WTC11 (cell line): Measurements from ENCODE around the gene TSKU. TPM values are rescaled to one million over a fixed set of nuclear protein-coding genes. Genes with fewer than 3 reads are reported as not detected.

Experiments used
- ATAC-seq: fragments of 200-7000 bp; cut with Tn5 transposase; 2 replicates; pipeline ENCODE4 v1.10.0; 2021; ENCODE audit warnings: mild to moderate bottlenecking, moderate library complexity
- CTCF ChIA-PET: fragments of 300-600 bp; sonication (Branson Sonifier 250); formaldehyde crosslinking; loops from one replicate; lab custom pipeline; 2021; ENCODE audit warnings: antibody characterized with exemption; lab: Charles Lee
- POLR2A ChIA-PET: fragments of 350-600 bp; sonication (Branson Sonifier 250); formaldehyde crosslinking; loops from one replicate; lab custom pipeline; 2021; ENCODE audit warnings: antibody characterized with exemption; lab: Charles Lee
- DNase-seq: peaks from one replicate; pipeline ENCODE4 v3.0.0; 2021; ENCODE audit warnings: low spot score
- H3K27ac Mint-ChIP-seq: 2 replicates; pipeline ENCODE4 v1.8.0; 2021; ENCODE audit warnings: mixed read lengths
- H3K27me3 Mint-ChIP-seq: 2 replicates; pipeline ENCODE4 v1.8.0; 2021; ENCODE audit warnings: low read depth, mild to moderate bottlenecking, moderate library complexity, mixed read lengths
- H3K36me3 Mint-ChIP-seq: 2 replicates; pipeline ENCODE4 v1.8.0; 2021; ENCODE audit warnings: mixed read lengths
- H3K4me1 Mint-ChIP-seq: 2 replicates; pipeline ENCODE4 v1.8.0; 2022; ENCODE audit warnings: mixed read lengths
- H3K4me3 Mint-ChIP-seq: 2 replicates; pipeline ENCODE4 v1.8.0; 2021; ENCODE audit warnings: mild to moderate bottlenecking, moderate library complexity, mixed read lengths
- H3K9me3 Mint-ChIP-seq: 2 replicates; pipeline ENCODE4 v1.8.0; 2021; ENCODE audit warnings: mixed read lengths
- CBFB ChIP-seq: sonication (generic); formaldehyde crosslinking; IDR thresholded peaks from 2 replicates; pipeline ENCODE4 v1.8.1; 2022; ENCODE audit warnings: mild to moderate bottlenecking, low read depth, missing genetic modification reagents
- ERG ChIP-seq: fragments of 250-450 bp; sonication (Bioruptor Pico); IDR thresholded peaks from 2 replicates; pipeline ENCODE4 v1.8.0; 2021; ENCODE audit warnings: mild to moderate bottlenecking
- ETV6 ChIP-seq: sonication (generic); formaldehyde crosslinking; IDR thresholded peaks from 2 replicates; pipeline ENCODE4 v1.8.1; 2022; ENCODE audit warnings: mild to moderate bottlenecking, missing genetic modification reagents
- GTF2I ChIP-seq: fragments of 250-450 bp; sonication (Bioruptor Pico); conservative IDR thresholded peaks from 2 replicates; pipeline ENCODE4 v1.4.0; 2021; ENCODE audit warnings: mild to moderate bottlenecking
- IRF2 ChIP-seq: sonication (generic); formaldehyde crosslinking; IDR thresholded peaks from 2 replicates; pipeline ENCODE4 v1.8.0; 2022; ENCODE audit warnings: low read depth, missing genetic modification reagents, borderline replicate concordance
- NFYB ChIP-seq: sonication (generic); formaldehyde crosslinking; conservative IDR thresholded peaks from 2 replicates; pipeline ENCODE4 v1.8.0; 2022; ENCODE audit warnings: low read depth, missing genetic modification reagents
- NR3C1 ChIP-seq: sonication (generic); formaldehyde crosslinking; conservative IDR thresholded peaks from 2 replicates; pipeline ENCODE4 v1.8.1; 2023; ENCODE audit warnings: low read depth, mild to moderate bottlenecking, missing genetic modification reagents
- RELA ChIP-seq: sonication (generic); formaldehyde crosslinking; IDR thresholded peaks from 2 replicates; pipeline ENCODE4 v1.8.1; 2022; ENCODE audit warnings: missing genetic modification reagents, mild to moderate bottlenecking, borderline replicate concordance
- RORB ChIP-seq: fragments of 250-450 bp; sonication (Bioruptor Pico); IDR thresholded peaks from 2 replicates; pipeline ENCODE4 v1.9.0; 2021; ENCODE audit warnings: mild to moderate bottlenecking
- TEAD4 ChIP-seq: sonication (generic); formaldehyde crosslinking; IDR thresholded peaks from 2 replicates; pipeline ENCODE4 v1.8.0; 2022; ENCODE audit warnings: mild to moderate bottlenecking, missing genetic modification reagents
- ZNF232 ChIP-seq: sonication (generic); formaldehyde crosslinking; IDR thresholded peaks from 2 replicates; pipeline ENCODE4 v1.8.0; 2022; ENCODE audit warnings: mild to moderate bottlenecking, missing genetic modification reagents
- ZNF423 ChIP-seq: fragments of 250-450 bp; sonication (Bioruptor Pico); IDR thresholded peaks from 2 replicates; pipeline ENCODE4 v2.1.2; 2022; ENCODE audit warnings: mild to moderate bottlenecking, moderate library complexity
- ZNF512 ChIP-seq: sonication (generic); formaldehyde crosslinking; IDR thresholded peaks from 2 replicates; pipeline ENCODE4 v1.8.1; 2022; ENCODE audit warnings: missing genetic modification reagents, borderline replicate concordance
- ZNF532 ChIP-seq: fragments of 250-450 bp; sonication (Bioruptor Pico); IDR thresholded peaks from 2 replicates; pipeline ENCODE4 v1.9.0; 2021; ENCODE audit warnings: mild to moderate bottlenecking, borderline replicate concordance
- total RNA-seq: library from RNA; stranded (reverse); gene quantifications from 3 replicates; pipeline ENCODE4 v1.2.3, GENCODE V29; 2021
- TF ChIP-seq, protein P1 (sequence below): fragments of 200-600 bp; IDR thresholded peaks from 2 replicates; pipeline ENCODE4 v1.8.0; 2022; ENCODE audit warnings: antibody characterized with exemption
- TF ChIP-seq, protein P2 (sequence below): sonication (generic); formaldehyde crosslinking; IDR thresholded peaks from 2 replicates; pipeline ENCODE4 v1.8.1; 2023; ENCODE audit warnings: mild to moderate bottlenecking, missing genetic modification reagents, moderate library complexity
- TF ChIP-seq, protein P3 (sequence below): sonication (generic); formaldehyde crosslinking; IDR thresholded peaks from 2 replicates; pipeline ENCODE4 v1.8.1; 2023; ENCODE audit warnings: mild to moderate bottlenecking, moderate library complexity, missing genetic modification reagents
- TF ChIP-seq, protein P4 (sequence below): sonication (generic); formaldehyde crosslinking; IDR thresholded peaks from 2 replicates; pipeline ENCODE4 v1.8.1; 2022; ENCODE audit warnings: low read depth, mild to moderate bottlenecking, moderate library complexity, missing genetic modification reagents, borderline replicate concordance
- TF ChIP-seq, protein P5 (sequence below): fragments of 250-450 bp; sonication (Bioruptor Pico); IDR thresholded peaks from 2 replicates; pipeline ENCODE4 v1.9.0; 2021; ENCODE audit warnings: mild to moderate bottlenecking

The TSKU gene
- total RNA-seq, 1 experiment from 2014 or later: 30.3 TPM

DNA sequence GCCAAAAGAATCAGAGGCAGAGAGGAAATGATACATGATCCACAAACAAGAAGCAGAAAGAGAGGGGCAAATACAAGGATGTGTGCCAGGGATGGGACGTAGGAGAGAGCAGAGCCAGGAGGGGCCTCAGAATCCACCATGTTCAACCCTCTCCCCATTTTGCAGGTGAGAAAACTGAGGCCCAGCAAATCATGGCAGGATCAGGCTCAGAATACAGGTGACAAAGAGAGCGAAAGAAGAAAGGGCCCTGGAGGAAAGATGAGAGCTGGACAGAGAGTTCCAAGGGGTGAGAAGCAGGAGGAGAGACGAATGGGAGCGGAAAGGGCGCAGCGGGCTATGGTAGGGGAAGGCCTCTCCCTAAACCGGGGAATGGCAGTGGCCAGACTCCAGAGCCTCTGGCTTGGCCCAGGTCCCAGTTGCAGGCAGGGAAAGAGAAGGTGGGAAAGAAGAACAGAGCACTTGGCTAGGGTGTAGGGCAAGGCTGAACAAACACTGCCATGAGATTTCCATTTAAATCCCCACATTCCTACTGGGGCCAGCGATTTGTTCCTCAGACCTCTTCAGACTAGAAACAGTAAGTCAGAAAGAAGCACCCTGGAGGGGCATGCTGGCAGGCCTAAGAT lies 44.4 kb upstream of the TSKU start:
- ATAC-seq (no peak), DNase-seq (no peak)
- ChIA-PET CTCF (no interaction called here), POLR2A (no interaction called here)
- TF ChIP-seq GTF2I (CRISPR knock-in tag): peak; percentile 69; the same call in 1 of the 2 replicates
- TF ChIP-seq ERG (CRISPR knock-in tag): no peak
- TF ChIP-seq, protein P1, sequence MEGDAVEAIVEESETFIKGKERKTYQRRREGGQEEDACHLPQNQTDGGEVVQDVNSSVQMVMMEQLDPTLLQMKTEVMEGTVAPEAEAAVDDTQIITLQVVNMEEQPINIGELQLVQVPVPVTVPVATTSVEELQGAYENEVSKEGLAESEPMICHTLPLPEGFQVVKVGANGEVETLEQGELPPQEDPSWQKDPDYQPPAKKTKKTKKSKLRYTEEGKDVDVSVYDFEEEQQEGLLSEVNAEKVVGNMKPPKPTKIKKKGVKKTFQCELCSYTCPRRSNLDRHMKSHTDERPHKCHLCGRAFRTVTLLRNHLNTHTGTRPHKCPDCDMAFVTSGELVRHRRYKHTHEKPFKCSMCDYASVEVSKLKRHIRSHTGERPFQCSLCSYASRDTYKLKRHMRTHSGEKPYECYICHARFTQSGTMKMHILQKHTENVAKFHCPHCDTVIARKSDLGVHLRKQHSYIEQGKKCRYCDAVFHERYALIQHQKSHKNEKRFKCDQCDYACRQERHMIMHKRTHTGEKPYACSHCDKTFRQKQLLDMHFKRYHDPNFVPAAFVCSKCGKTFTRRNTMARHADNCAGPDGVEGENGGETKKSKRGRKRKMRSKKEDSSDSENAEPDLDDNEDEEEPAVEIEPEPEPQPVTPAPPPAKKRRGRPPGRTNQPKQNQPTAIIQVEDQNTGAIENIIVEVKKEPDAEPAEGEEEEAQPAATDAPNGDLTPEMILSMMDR: no peak
- Mint-ChIP-seq H3K4me1 (peaks cover 33% of the 10 kb centered on the region), H3K9me3 (no peaks in the 10 kb centered on the region), H3K27ac (no peak overlapping the region), H3K4me3 (no peak overlapping the region), H3K36me3 (no peaks in the 10 kb centered on the region), H3K27me3 (peaks cover 2% of the 10 kb centered on the region; the same call in 1 of the 2 replicates)

DNA sequence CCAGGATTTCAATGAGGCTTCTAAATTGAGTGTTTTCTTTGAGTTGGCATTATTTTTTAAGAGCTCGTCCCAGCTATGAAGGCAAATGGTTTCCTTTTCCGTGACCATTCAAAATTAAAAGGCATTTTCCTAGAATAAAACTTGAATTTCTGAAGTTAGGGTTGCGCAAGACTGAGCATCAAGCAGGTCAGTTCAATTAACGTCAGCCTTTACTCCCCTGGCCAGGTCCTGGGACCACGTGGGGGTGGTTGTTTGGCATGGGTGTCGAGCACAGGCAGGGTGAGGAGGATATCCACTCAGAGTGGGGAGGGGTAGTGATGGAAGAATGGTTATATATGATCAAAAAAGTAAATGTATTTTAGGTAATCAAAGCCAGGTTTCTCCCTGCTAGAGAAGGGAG lies 43.4 kb upstream of the TSKU start:
- Mint-ChIP-seq H3K27me3 (peaks cover 2% of the 10 kb centered on the region; the same call in 1 of the 2 replicates), H3K9me3 (no peaks in the 10 kb centered on the region), H3K36me3 (no peaks in the 10 kb centered on the region), H3K4me3 (no peak overlapping the region), H3K27ac (no peak overlapping the region), H3K4me1 (peaks cover 27% of the 10 kb centered on the region)
- ATAC-seq (no peak), DNase-seq (no peak)
- CTCF ChIA-PET: no interaction called here
- TF ChIP-seq TEAD4 (no peak), NFYB (CRISPR knock-in tag) (no peak), RELA (CRISPR knock-in tag) (no peak), ZNF232 (CRISPR knock-in tag) (no peak), IRF2 (CRISPR knock-in tag) (no peak), ETV6 (CRISPR knock-in tag) (no peak), ZNF532 (no peak), ZNF512 (CRISPR knock-in tag) (no peak), ZNF423 (CRISPR knock-in tag) (no peak), NR3C1 (no peak), RORB (CRISPR knock-in tag) (no peak), CBFB (no peak)
- TF ChIP-seq, protein P2, sequence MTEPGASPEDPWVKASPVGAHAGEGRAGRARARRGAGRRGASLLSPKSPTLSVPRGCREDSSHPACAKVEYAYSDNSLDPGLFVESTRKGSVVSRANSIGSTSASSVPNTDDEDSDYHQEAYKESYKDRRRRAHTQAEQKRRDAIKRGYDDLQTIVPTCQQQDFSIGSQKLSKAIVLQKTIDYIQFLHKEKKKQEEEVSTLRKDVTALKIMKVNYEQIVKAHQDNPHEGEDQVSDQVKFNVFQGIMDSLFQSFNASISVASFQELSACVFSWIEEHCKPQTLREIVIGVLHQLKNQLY (CRISPR knock-in tag): no peak
- TF ChIP-seq, protein P3, sequence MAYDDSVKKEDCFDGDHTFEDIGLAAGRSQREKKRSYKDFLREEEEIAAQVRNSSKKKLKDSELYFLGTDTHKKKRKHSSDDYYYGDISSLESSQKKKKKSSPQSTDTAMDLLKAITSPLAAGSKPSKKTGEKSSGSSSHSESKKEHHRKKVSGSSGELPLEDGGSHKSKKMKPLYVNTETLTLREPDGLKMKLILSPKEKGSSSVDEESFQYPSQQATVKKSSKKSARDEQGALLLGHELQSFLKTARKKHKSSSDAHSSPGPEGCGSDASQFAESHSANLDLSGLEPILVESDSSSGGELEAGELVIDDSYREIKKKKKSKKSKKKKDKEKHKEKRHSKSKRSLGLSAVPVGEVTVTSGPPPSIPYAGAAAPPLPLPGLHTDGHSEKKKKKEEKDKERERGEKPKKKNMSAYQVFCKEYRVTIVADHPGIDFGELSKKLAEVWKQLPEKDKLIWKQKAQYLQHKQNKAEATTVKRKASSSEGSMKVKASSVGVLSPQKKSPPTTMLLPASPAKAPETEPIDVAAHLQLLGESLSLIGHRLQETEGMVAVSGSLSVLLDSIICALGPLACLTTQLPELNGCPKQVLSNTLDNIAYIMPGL (CRISPR knock-in tag): no peak
- TF ChIP-seq, protein P4, sequence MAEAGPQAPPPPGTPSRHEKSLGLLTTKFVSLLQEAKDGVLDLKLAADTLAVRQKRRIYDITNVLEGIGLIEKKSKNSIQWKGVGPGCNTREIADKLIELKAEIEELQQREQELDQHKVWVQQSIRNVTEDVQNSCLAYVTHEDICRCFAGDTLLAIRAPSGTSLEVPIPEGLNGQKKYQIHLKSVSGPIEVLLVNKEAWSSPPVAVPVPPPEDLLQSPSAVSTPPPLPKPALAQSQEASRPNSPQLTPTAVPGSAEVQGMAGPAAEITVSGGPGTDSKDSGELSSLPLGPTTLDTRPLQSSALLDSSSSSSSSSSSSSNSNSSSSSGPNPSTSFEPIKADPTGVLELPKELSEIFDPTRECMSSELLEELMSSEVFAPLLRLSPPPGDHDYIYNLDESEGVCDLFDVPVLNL (CRISPR knock-in tag): no peak
- TF ChIP-seq, protein P5, sequence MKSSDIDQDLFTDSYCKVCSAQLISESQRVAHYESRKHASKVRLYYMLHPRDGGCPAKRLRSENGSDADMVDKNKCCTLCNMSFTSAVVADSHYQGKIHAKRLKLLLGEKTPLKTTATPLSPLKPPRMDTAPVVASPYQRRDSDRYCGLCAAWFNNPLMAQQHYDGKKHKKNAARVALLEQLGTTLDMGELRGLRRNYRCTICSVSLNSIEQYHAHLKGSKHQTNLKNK (CRISPR knock-in tag): no peak
- POLR2A ChIA-PET: interaction anchor here (0.5 kb wide), 1 partner anchor 128 kb away, joined by 7 read pairs; no protein-coding TSS in a partner anchor
